Panc1 (cell line): ENCODE measurements around the gene HSPB8. TPM values are rescaled to one million over a fixed set of nuclear protein-coding genes. Genes with fewer than 3 reads are reported as not detected.

Source experiments
- ATAC-seq: fragments of 200-7000 bp; cut with Tn5 transposase; 2 replicates; pipeline ENCODE4 v1.9.1; 2020; ENCODE audit warnings: mild to moderate bottlenecking, moderate library complexity
- BruUV-seq: library from RNA; stranded (reverse); fragments of 400-500 nt; replicated peaks from 2 replicates; lab custom pipeline; 2021; lab: Mats Ljungman, UMichigan
- CTCF ChIA-PET: fragments of 300-600 bp; sonication (Branson Sonifier 250); formaldehyde crosslinking; loops from one replicate; lab custom pipeline; 2022; ENCODE audit warnings: antibody characterized with exemption; lab: Charles Lee
- POLR2A ChIA-PET: fragments of 300-600 bp; sonication (Branson Sonifier 250); formaldehyde crosslinking; loops from one replicate; lab custom pipeline; 2022; ENCODE audit warnings: antibody characterized with exemption; lab: Charles Lee
- DNase-seq: peaks from one replicate; pipeline ENCODE4 v3.0.0-alpha.2; 2010; ENCODE audit warnings: low read depth, low spot score
- H3K27ac ChIP-seq: 2 replicates; pipeline ENCODE4 v1.5.1; 2011; ENCODE audit warnings: mild to moderate bottlenecking, low read length, inconsistent platforms
- H3K27me3 ChIP-seq: fragments of 200-500 bp; sonication (Bioruptor generic); 2 replicates; pipeline ENCODE4 v1.6.0; 2014; ENCODE audit warnings: low read length, inconsistent platforms; ENCODE audit not compliant: control insufficient read depth, insufficient read depth
- H3K36me3 ChIP-seq: fragments of 200-500 bp; sonication (Bioruptor generic); 2 replicates; pipeline ENCODE4 v1.5.1; 2014; ENCODE audit warnings: inconsistent platforms, mild to moderate bottlenecking, low read length, moderate library complexity; ENCODE audit not compliant: control insufficient read depth, insufficient read depth
- H3K4me1 ChIP-seq: 2 replicates; pipeline ENCODE4 v1.5.1; 2011; ENCODE audit warnings: inconsistent platforms, mild to moderate bottlenecking, low read length, moderate library complexity; ENCODE audit not compliant: control insufficient read depth, insufficient read depth
- H3K4me3 ChIP-seq, 2 experiments: 2 replicates each; pipeline ENCODE4 v1.5.1; 2011 to 2012; ENCODE audit warnings: low read depth in 2 of 2, low read length in 2 of 2, mild to moderate bottlenecking in 2 of 2, inconsistent platforms in 1 of 2, moderate library complexity in 1 of 2
- H3K9me3 ChIP-seq: fragments of 200-500 bp; sonication (Bioruptor generic); 2 replicates; pipeline ENCODE4 v1.5.1; 2014; ENCODE audit warnings: low read depth, mild to moderate bottlenecking, inconsistent platforms, low read length, moderate library complexity; ENCODE audit not compliant: control insufficient read depth, insufficient read depth
- CTCF ChIP-seq: fragments of 450-650 bp; IDR thresholded peaks from 2 replicates; pipeline ENCODE4 v1.5.1; 2017; ENCODE audit warnings: mild to moderate bottlenecking
- POLR2AphosphoS5 ChIP-seq: IDR thresholded peaks from 2 replicates; pipeline ENCODE4 v1.6.1; 2012; ENCODE audit warnings: mild to moderate bottlenecking, low read depth, low read length, moderate library complexity
- SIN3A ChIP-seq: IDR thresholded peaks from 2 replicates; pipeline ENCODE4 v1.6.1; 2012; ENCODE audit warnings: low read depth, mild to moderate bottlenecking, low read length, moderate library complexity, borderline replicate concordance; ENCODE audit not compliant: insufficient read depth
- TCF7L2 ChIP-seq: IDR thresholded peaks from 2 replicates; pipeline ENCODE4 v1.6.1; 2011; ENCODE audit warnings: mild to moderate bottlenecking, low read depth, low read length, inconsistent platforms
- in situ Hi-C: cut with HindIII; loops from 2 replicates; pipeline ENCODE4 v1.10.0; 2016; ENCODE audit warnings: low sequenced_read_pairs, low pct_unique_long_range_greater_than_20kb
- intact Hi-C: fragments of 100-400 bp; cut with micrococcal nuclease; formaldehyde crosslinking; loops from one replicate; pipeline ENCODE4 v1.10.0; 2022; ENCODE audit not compliant: unreplicated experiment
- total RNA-seq: library from RNA; stranded (reverse); gene quantifications from one replicate; pipeline ENCODE4 v1.2.1, GENCODE V29; 2021; ENCODE audit not compliant: unreplicated experiment
- TF ChIP-seq, protein P1 (sequence below), 2 experiments: IDR thresholded peaks; 2 replicates each; pipeline ENCODE4 v1.6.1; 2011 to 2012; ENCODE audit warnings: low read depth in 2 of 2, control low read depth in 1 of 2, low read length in 1 of 2, mild to moderate bottlenecking in 1 of 2, moderate library complexity in 1 of 2; ENCODE audit not compliant: insufficient read depth in 1 of 2

HSPB8 gene
- total RNA-seq, 1 experiment from 2014 or later: 2.0 TPM

GRCh38 chr12:119211884-119212283 lies 33.2 kb downstream of the HSPB8 start:
- intact Hi-C loops: no loop called here
- no peaks in the 10 kb centered on the region for H3K9me3 ChIP-seq
- H3K4me1 ChIP-seq: no peaks in the 10 kb centered on the region
- DNase-seq: no peak
- H3K36me3 ChIP-seq: no peaks in the 10 kb centered on the region
- ChIA-PET CTCF (no interaction called here), POLR2A (interaction anchor here (0.5 kb wide), 1 partner anchor 95 kb away, joined by 5 read pairs; no protein-coding TSS in a partner anchor)
- no peak overlapping the region for H3K4me3 ChIP-seq
- peaks cover 6% of the 10 kb centered on the region for H3K27me3 ChIP-seq
- TF ChIP-seq TCF7L2: no peak
- no peak for TF ChIP-seq POLR2AphosphoS5
- TF ChIP-seq, protein P1, sequence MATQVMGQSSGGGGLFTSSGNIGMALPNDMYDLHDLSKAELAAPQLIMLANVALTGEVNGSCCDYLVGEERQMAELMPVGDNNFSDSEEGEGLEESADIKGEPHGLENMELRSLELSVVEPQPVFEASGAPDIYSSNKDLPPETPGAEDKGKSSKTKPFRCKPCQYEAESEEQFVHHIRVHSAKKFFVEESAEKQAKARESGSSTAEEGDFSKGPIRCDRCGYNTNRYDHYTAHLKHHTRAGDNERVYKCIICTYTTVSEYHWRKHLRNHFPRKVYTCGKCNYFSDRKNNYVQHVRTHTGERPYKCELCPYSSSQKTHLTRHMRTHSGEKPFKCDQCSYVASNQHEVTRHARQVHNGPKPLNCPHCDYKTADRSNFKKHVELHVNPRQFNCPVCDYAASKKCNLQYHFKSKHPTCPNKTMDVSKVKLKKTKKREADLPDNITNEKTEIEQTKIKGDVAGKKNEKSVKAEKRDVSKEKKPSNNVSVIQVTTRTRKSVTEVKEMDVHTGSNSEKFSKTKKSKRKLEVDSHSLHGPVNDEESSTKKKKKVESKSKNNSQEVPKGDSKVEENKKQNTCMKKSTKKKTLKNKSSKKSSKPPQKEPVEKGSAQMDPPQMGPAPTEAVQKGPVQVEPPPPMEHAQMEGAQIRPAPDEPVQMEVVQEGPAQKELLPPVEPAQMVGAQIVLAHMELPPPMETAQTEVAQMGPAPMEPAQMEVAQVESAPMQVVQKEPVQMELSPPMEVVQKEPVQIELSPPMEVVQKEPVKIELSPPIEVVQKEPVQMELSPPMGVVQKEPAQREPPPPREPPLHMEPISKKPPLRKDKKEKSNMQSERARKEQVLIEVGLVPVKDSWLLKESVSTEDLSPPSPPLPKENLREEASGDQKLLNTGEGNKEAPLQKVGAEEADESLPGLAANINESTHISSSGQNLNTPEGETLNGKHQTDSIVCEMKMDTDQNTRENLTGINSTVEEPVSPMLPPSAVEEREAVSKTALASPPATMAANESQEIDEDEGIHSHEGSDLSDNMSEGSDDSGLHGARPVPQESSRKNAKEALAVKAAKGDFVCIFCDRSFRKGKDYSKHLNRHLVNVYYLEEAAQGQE (IDR thresholded peaks at IDR 0.05; ENCODE audit: insufficient read depth in 1 of 2, low read depth in 2 of 2, low read length in 1 of 2): no peak
- TF ChIP-seq SIN3A: no peak
- TF ChIP-seq CTCF: no peak
- no TSS peak for BruUV-seq
- ATAC-seq: no peak
- no peak overlapping the region for H3K27ac ChIP-seq
- in situ Hi-C loops: no loop called here

DNA sequence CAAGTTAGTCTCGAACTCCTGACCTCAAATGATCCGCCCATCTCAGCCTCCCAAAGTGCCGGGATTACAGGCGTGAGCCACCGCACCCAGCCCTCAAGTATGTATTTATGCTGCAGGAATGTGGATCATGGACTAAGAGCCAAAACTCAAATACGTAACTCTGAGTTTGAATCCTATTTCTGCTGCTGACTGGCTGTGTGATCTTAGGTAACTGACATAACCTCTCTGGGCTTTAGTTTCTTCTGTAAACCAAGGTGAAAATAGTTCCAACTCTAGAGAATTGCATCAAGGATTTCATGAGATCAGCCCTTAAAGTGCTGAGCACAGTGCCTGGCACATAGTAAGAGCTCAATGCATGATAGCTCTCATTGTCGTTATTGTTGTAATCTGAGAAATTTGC lies 37.4 kb downstream of the HSPB8 start:
- POLR2A ChIA-PET: no interaction called here

More for the DNA sequence above, 37.4 kb downstream of the HSPB8 start:
- H3K9me3 ChIP-seq: no peaks in the 10 kb centered on the region
- H3K36me3 ChIP-seq: no peaks in the 10 kb centered on the region
- CTCF ChIA-PET: no interaction called here
- DNase-seq: no peak
- no TSS peak for BruUV-seq
- peaks cover 9% of the 10 kb centered on the region for H3K27me3 ChIP-seq
- no peak overlapping the region for H3K27ac ChIP-seq
- intact Hi-C loops: no loop called here
- no peak overlapping the region for H3K4me3 ChIP-seq
- no peaks in the 10 kb centered on the region for H3K4me1 ChIP-seq
- in situ Hi-C loops: no loop called here
- no peak for ATAC-seq
- no peak for TF ChIP-seq SIN3A
- no peak for TF ChIP-seq CTCF
- no peak for TF ChIP-seq POLR2AphosphoS5
- TF ChIP-seq, protein P1 (IDR thresholded peaks at IDR 0.05; ENCODE audit: insufficient read depth in 1 of 2, low read depth in 2 of 2, low read length in 1 of 2): no peak
- TF ChIP-seq TCF7L2: no peak
